ENCODE results near the gene CD151. TPM values are rescaled to one million over a fixed set of nuclear protein-coding genes. Genes with fewer than 3 reads are reported as not detected.
A peak's percentile ranks its signal among the peaks of the same experiment; 100 is the strongest.

CD151 gene
- total RNA-seq, 1 donor from 2014 or later = 558 TPM

DNA sequence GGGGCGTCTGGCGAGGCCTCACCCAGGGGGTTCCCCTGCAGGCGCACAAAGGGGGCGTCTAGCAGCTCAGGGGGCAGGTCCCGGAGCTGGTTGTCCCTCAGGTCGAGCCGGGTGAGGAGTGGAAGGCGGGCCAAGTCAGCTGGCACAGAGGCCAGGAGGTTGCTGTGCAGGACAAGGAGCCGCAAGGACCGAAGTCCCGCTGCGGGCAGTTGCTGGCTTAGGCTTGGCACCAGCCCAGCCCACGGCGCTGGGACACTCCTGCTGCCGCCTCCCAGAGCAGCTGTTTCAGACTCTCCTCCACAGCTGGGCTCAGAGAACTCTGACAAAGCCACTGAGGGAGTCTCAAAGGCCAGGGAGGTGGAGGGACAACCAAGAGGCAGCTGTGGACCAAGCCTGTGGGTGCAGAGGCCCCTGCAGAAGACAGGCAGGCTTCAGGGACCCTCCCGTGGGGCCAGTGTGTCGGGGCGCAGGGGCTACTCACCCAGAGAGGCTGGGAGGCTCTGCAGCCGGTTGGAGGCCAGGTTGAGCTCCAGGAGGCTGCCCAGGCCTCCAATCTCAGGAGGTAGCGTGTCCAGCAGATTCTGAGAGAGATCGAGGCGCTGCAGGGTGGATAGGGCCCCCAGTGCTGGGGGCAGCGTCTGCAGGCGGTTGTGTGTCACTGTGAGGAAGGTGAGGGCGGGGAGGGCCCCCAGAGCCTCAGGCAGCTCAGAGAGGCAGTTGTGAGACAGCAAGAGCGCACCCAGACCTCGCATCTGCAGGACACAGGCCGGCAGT, 29.9 kb upstream of the CD151 start:
- no peaks in the 10 kb centered on the region for H3K27me3 Mint-ChIP-seq (ENCODE audit: low read depth)
- TF ChIP-seq CTCF (IDR thresholded peaks at IDR 0.05) = no peak
- H3K4me3 Mint-ChIP-seq (ENCODE audit: unreplicated experiment) = no peak overlapping the region
- H3K36me3 Mint-ChIP-seq (ENCODE audit: low read depth) = peaks cover 2% of the 10 kb centered on the region
- H3K27ac Mint-ChIP-seq (ENCODE audit: unreplicated experiment) = no peak overlapping the region
- DNase-seq (ENCODE audit: low spot score) = no peak
- peaks cover 17% of the 10 kb centered on the region for H3K4me1 Mint-ChIP-seq (ENCODE audit: low read depth)
- H3K9me3 Mint-ChIP-seq (ENCODE audit: low read depth) = no peaks in the 10 kb centered on the region

DNA sequence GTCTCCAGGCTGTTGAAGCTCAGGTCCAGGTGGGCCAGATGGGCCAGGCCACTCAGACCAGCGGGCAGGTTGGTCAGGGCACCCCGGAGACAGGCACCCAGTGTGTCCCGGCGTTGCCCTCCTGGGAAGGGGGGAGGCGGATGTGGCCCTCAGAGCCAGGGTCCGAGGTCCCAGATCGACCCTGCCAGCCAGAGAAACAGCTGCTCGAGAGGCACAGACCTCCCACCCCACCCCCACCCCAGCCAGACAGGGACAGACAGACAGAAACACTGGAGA, 29.3 kb upstream of the CD151 start:
- H3K27me3 Mint-ChIP-seq (ENCODE audit: low read depth) = no peaks in the 10 kb centered on the region

DNA sequence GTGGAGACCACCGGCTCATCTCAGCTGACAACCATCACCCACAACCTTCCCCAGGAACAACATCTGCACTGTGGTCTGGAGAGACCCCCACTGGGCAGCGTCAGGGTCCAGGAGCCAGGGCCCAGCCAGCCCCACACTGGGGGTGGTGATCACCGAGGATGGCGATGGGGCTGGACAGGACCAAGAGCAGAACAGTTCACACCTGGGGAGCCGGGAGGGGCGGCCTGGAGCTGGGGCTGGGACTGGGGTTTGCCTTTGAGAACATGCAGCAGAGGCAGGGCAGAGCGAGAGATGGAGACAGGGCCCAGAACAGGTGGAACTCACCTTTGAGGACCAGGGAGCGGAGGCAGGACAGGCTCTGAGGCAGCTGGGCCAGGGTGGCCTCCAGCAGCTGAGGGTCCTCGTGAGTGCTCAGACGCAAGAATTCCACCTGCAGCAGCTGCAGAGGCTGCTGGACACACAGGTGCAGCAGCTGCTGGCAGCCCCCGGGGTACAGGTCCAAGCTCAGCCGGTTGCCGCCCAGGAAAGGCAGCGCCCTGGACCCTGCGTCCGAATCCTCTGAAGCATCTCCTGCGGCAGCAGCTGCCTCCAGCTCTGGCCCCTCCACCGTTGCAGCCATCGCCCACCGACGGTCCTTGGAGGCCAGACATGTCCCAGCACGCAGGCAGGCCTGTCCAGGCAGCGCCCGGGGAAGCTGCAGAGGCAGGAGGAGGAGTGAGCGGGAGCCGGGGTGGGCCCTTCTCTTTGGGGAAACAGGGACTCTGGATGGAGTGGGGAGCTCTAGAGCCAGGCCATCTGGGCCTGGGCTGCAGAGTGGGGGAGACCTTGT, 28.8 kb upstream of the CD151 start:
- Mint-ChIP-seq H3K9me3 (ENCODE audit: low read depth) (no peaks in the 10 kb centered on the region), H3K36me3 (ENCODE audit: low read depth) (peaks cover 2% of the 10 kb centered on the region), H3K27me3 (ENCODE audit: low read depth) (no peaks in the 10 kb centered on the region), H3K27ac (ENCODE audit: unreplicated experiment) (no peak overlapping the region), H3K4me3 (ENCODE audit: unreplicated experiment) (peak overlapping the region; percentile 70), H3K4me1 (ENCODE audit: low read depth) (peaks cover 25% of the 10 kb centered on the region)
- no peak for DNase-seq (ENCODE audit: low spot score)
- no peak for TF ChIP-seq CTCF (IDR thresholded peaks at IDR 0.05)

More for the DNA sequence above, 29.3 kb upstream of the CD151 start:
- H3K4me1 Mint-ChIP-seq (ENCODE audit: low read depth) = peaks cover 19% of the 10 kb centered on the region
- H3K9me3 Mint-ChIP-seq (ENCODE audit: low read depth) = no peaks in the 10 kb centered on the region
- no peak overlapping the region for H3K4me3 Mint-ChIP-seq (ENCODE audit: unreplicated experiment)
- H3K36me3 Mint-ChIP-seq (ENCODE audit: low read depth) = peaks cover 2% of the 10 kb centered on the region
- DNase-seq (ENCODE audit: low spot score) = no peak
- no peak overlapping the region for H3K27ac Mint-ChIP-seq (ENCODE audit: unreplicated experiment)
- TF ChIP-seq CTCF (IDR thresholded peaks at IDR 0.05) = no peak

DNA sequence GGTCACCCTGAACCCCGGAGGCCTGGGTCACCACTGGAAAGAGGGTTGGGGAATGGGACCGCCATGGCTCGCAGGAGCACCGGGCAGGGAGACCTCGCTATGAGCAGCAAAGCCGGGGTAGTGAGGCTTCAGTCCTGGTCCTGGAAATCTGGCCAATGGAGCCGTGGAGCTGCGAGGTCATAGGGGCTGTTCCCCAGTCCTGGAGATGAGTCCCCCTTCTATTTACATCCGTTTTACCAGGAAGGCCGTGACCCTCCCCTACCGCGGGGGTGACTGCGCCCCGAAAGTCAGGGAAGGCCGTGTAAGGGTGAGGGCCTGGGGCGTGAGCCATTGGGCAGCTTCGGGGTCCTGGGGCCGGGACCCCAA, 28.2 kb upstream of the CD151 start:
- Mint-ChIP-seq H3K4me1 (ENCODE audit: low read depth) (peaks cover 26% of the 10 kb centered on the region), H3K27me3 (ENCODE audit: low read depth) (no peaks in the 10 kb centered on the region), H3K4me3 (ENCODE audit: unreplicated experiment) (peak overlapping the region; percentile 70), H3K36me3 (ENCODE audit: low read depth) (peaks cover 2% of the 10 kb centered on the region), H3K9me3 (ENCODE audit: low read depth) (no peaks in the 10 kb centered on the region), H3K27ac (ENCODE audit: unreplicated experiment) (no peak overlapping the region)
- DNase-seq (ENCODE audit: low spot score) = no peak
- TF ChIP-seq CTCF (IDR thresholded peaks at IDR 0.05) = no peak

DNA sequence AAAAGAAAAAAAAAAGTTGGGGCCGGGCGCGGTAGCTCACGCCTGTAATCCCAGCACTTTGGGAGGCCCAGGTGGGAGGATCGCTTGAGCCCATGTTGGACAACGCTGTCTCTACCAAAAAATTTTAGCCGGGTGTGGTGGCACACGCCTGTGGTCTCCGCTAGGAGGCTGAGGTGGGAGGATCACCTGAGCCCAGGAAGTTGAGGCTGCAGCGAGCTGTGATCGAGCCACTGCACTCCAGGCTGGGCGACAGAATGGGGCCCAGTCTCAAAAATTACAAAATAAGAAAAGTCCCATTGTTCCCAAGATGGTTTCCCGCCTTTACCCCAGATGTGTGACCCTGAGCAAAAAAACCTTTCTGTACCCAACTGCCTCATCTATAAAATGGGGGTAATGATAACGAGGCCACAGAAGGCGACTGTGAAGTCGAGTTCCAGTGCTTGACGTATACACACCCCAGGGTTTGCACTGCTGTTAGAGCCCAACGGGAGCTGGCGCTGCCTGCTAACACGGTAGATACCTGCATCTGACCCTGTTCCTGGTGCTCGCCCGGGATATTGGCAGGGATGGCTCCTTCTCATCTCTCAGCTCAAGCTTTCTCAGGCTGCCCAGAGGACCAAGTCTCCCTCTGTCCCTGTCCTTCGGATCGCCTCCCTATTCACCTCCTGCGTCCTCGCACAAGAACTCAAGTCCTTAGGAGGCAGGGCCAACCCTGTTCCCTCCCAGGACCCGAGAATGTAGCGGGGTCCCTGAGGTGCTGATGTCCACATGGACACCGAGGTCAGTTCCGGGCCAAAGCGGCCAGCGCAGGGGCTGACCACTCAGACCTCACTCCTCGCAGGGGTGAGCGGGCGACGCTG, 24.1 kb upstream of the CD151 start:
- TF ChIP-seq CTCF (IDR thresholded peaks at IDR 0.05) = no peak
- no peak for DNase-seq (ENCODE audit: low spot score)
- Mint-ChIP-seq H3K36me3 (ENCODE audit: low read depth) (peaks cover 13% of the 10 kb centered on the region), H3K9me3 (ENCODE audit: low read depth) (no peaks in the 10 kb centered on the region), H3K4me3 (ENCODE audit: unreplicated experiment) (peak overlapping the region; percentile 85), H3K27me3 (ENCODE audit: low read depth) (no peaks in the 10 kb centered on the region), H3K27ac (ENCODE audit: unreplicated experiment) (peak overlapping the region; percentile 98), H3K4me1 (ENCODE audit: low read depth) (peaks cover 47% of the 10 kb centered on the region)
